Psoas muscle (tissue), 8 donors: Measurements from ENCODE around the gene RPL35A. TPM values are rescaled to one million over a fixed set of nuclear protein-coding genes. Genes with fewer than 3 reads are reported as not detected.
"Not testable (repeated sequence)": the region's sequence is repeated elsewhere in the genome, so short reads cannot be mapped to it uniquely, and the experiment has no call there.

ENCODE experiments used
- ATAC-seq, 4 donors: fragments of 200-7000 bp; cut with Tn5 transposase; one replicate each; pipeline ENCODE4 v1.9.1; 2020; ENCODE audit warnings: moderate library complexity in 3 of 4, mild to moderate bottlenecking in 2 of 4
- DNase-seq, 2 donors: peaks; one replicate each; pipeline ENCODE4 v3.0.0-alpha.2; 2020
- H3K27ac ChIP-seq: fragments of 200-600 bp; one replicate; pipeline ENCODE4 v1.8.0; 2022
- H3K27me3 ChIP-seq, 3 donors: fragments of 200-600 bp in 1 of 3; one replicate each; pipeline versions ENCODE4 v1.6.1 to v1.8.0; 2013 to 2022; ENCODE audit warnings: low read length in 2 of 3, mild to moderate bottlenecking in 2 of 3, moderate library complexity in 1 of 3; ENCODE audit not compliant: insufficient read depth in 3 of 3
- H3K36me3 ChIP-seq, 2 donors: fragments of 200-600 bp in 1 of 2; one replicate each; pipeline versions ENCODE4 v1.6.1 to v1.8.0; 2013 to 2022; ENCODE audit warnings: low read depth in 1 of 2, mild to moderate bottlenecking in 1 of 2, moderate library complexity in 1 of 2; ENCODE audit not compliant: insufficient read depth in 1 of 2
- H3K4me1 ChIP-seq: fragments of 200-600 bp; one replicate; pipeline ENCODE4 v1.8.0; 2022
- H3K4me3 ChIP-seq: fragments of 200-600 bp; one replicate; pipeline ENCODE4 v1.8.0; 2022; ENCODE audit warnings: mild to moderate bottlenecking
- H3K9me3 ChIP-seq: fragments of 200-600 bp; one replicate; pipeline ENCODE4 v1.8.0; 2022
- WGBS, 3 donors: extraction: QIAGEN DNeasy Blood & Tissue Kit; methylation state at CpG; one replicate each; pipeline versions ENCODE4 v1.1.6 to v1.1.7; 2013; 5-methylcytosine and 5-hydroxymethylcytosine counted together
- intact Hi-C, 2 donors: fragments of 100-400 bp; cut with DNase I; formaldehyde crosslinking; loops; one replicate each; pipeline versions ENCODE4 v1.11.0 to v1.14.2; 2022
- polyA plus RNA-seq, 3 donors: library from polyadenylated mRNA; stranded (reverse); fragments of 200-250 nt; gene quantifications; one replicate each; pipeline ENCODE4 v1.2.3, GENCODE V29; 2013
- total RNA-seq, 4 donors: library from RNA; stranded (reverse); fragmentation: NEBNext Ultra II Directional in 2 of 4; extraction: Animal tissue kit (Norgen Biotek cat#: 25700) in 2 of 4; gene quantifications; one replicate each; pipeline versions ENCODE4 v1.2.1 to v1.2.4, GENCODE V29; 2021 to 2023
- TF ChIP-seq, protein P1 (sequence below): fragments of 200-600 bp; IDR thresholded peaks from one replicate; pipeline ENCODE4 v1.8.0; 2022; ENCODE audit warnings: antibody characterized with exemption
- donor health status: healthy with polysubstance abuse.
- donor health status: DM: no; HTN: no; CAD: no; lungs with moderate emphysema.
- donor health status: Bipolar disorder and iron deficiency.
- donor health status: healthy.
- donor health status: DM: yes; HTN: yes; CAD: no.
- donor health status: DM: no; HTN: no; CAD: no.
- donor health status: DM: no; HTN: no; CAD: no.
- donor health status: DM: yes; HTN: yes; CAD: no.

RPL35A gene
- total and polyA plus RNA-seq, 7 donors: 467 to 1,294 (median 703) TPM

DNA sequence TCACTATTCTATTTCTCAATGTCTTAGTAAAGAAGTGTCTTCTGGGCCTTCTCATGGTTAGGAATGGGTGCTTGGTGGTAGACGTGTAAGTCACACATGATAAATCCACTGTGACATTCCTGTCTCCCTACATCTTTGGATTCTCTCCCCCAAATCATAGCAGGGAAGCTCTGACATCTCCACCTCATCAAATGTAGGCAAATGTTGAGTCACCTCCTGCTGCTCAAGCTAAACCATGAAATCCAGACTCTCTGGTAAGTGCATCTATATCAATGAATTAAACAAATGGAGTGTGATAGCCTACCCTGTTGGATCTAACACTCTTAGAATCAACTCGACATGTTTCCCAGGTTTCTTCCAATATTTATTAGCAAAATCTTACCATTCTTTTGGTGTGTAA lies 42.8 kb upstream of the RPL35A start:
- H3K4me1 ChIP-seq: no peaks in the 10 kb centered on the region
- no peaks in the 10 kb centered on the region for H3K36me3 ChIP-seq
- WGBS, 3 donors: 63 to 84% (median 71%) methylated on average over 2 of the region's 2 CpGs
- intact Hi-C loops: loop anchor here (2.0 to 5.0 kb wide), 2 partner anchors 35 to 42 kb away; no protein-coding TSS in a partner anchor
- no peak overlapping the region for H3K4me3 ChIP-seq
- no peak for ATAC-seq
- no peak overlapping the region for H3K27ac ChIP-seq
- TF ChIP-seq, protein P1, sequence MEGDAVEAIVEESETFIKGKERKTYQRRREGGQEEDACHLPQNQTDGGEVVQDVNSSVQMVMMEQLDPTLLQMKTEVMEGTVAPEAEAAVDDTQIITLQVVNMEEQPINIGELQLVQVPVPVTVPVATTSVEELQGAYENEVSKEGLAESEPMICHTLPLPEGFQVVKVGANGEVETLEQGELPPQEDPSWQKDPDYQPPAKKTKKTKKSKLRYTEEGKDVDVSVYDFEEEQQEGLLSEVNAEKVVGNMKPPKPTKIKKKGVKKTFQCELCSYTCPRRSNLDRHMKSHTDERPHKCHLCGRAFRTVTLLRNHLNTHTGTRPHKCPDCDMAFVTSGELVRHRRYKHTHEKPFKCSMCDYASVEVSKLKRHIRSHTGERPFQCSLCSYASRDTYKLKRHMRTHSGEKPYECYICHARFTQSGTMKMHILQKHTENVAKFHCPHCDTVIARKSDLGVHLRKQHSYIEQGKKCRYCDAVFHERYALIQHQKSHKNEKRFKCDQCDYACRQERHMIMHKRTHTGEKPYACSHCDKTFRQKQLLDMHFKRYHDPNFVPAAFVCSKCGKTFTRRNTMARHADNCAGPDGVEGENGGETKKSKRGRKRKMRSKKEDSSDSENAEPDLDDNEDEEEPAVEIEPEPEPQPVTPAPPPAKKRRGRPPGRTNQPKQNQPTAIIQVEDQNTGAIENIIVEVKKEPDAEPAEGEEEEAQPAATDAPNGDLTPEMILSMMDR: no peak
- no peaks in the 10 kb centered on the region for H3K27me3 ChIP-seq
- H3K9me3 ChIP-seq: peaks cover 4% of the 10 kb centered on the region
- DNase-seq: no peak

DNA sequence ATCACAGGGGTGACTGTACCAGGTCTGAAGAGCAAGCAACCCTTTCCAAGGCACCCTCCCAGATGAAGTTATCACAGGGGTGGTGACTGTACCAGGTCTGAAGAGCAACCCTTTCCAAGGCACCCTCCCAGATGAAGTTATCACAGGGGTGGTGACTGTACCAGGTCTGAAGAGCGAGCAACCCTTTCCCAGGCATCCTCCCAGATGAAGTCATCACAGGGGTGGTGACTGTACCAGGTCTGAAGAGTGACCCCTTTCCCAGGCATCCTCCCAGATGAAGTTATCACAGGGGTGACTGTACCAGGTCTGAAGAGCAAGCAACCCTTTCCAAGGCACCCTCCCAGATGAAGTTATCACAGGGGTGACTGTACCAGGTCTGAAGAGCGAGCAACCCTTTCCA lies 41.4 kb upstream of the RPL35A start:
- DNase-seq, H3K9me3 ChIP-seq, H3K27ac ChIP-seq, H3K27me3 ChIP-seq, H3K36me3 ChIP-seq, ATAC-seq, H3K4me3 ChIP-seq, H3K4me1 ChIP-seq: not testable (repeated sequence)
- WGBS, 3 donors: 91 to 96% (median 92%) methylated on average over 2 of the region's 2 CpGs
- intact Hi-C loops: loop anchor here in 1 of 2 donors (5.0 kb wide), 1 partner anchor 34 kb away; no protein-coding TSS in a partner anchor

DNA sequence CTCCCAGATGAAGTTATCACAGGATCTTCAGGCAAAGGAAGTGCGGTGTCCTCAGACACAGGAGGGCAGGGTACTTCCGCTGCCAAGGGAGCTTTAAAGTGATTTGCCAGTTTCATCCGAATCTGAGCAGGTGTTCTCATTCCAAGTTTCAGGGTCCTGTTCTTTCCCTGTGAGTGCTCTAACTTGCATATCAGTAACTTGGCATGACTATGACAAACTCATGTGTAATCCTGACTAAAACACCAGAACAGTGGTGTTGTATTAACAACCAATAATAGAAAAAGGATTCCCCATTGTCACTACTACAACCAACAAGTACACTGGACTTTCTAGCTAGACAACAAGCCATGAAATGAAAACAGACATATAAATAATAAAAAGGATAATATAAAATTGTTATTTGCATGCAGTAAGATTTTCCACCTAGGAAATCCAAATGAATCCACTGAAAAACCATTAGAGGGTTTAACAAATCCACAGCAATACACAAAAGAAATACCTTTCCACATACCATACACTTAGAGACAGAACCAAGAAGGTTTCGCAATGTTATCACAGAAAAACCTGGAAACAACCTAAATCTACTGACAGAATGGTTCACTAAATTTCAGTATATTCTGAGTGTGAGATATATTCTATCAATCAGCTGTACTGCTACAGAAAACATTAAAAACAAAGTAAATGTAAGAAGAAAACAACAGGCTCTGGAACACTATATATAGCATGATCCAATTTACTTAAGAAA lies 40.9 kb upstream of the RPL35A start:
- H3K27me3 ChIP-seq: no peaks in the 10 kb centered on the region
- no peaks in the 10 kb centered on the region for H3K36me3 ChIP-seq
- H3K4me3 ChIP-seq: no peak overlapping the region
- H3K4me1 ChIP-seq: no peaks in the 10 kb centered on the region
- intact Hi-C loops: loop anchor here in 1 of 2 donors (5.0 kb wide), 1 partner anchor 33 kb away; no protein-coding TSS in a partner anchor
- TF ChIP-seq, protein P1: no peak
- DNase-seq: peak in 1 of 2 donors; percentile 33
- WGBS, 3 donors: 71 to 85% (median 82%) methylated on average over 4 of the region's 4 CpGs
- ATAC-seq: no peak
- H3K9me3 ChIP-seq: no peaks in the 10 kb centered on the region
- no peak overlapping the region for H3K27ac ChIP-seq

DNA sequence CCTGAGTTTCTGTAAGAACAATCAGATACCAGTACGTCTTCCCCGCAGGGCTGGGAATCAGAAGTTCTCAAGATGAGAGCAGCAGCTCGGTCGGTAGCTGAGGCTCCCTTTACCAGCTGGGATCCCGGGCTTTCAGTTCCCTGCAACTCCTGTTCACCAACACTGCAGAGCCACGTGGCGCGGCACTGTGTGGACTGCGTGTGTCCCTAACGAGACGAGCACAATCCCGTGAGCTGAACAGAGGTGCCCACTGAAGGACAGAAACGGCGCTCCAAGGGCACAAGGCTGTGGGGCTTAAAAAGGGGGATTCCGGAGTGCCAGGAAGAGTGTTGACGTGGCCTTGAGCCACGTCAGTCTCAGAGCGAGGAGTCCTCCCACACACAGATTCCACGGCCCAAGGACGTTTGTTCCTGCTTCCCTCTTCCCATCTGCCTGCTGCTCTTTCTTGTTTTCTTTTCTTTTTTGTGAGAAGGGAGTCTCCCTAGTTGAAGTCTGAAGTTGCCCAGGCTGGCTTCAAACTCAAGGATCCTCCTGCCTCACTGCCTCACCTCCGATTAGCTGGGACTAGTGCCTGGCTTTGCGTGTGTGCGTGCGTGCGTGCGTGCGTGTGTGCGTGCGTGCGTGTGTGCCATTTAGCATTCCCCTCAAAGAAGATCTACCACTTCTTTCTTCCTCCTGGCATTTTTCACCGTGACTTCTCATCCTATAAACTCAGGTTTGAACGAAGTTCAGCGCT lies 37.1 kb upstream of the RPL35A start:
- Histone ChIP-seq H3K4me3 (no peak overlapping the region), H3K9me3 (no peaks in the 10 kb centered on the region), H3K27me3 (no peaks in the 10 kb centered on the region), H3K36me3 (no peaks in the 10 kb centered on the region), H3K4me1 (no peaks in the 10 kb centered on the region), H3K27ac (no peak overlapping the region)
- TF ChIP-seq, protein P1: no peak
- no peak for ATAC-seq
- intact Hi-C loops: no loop called here
- peak in 1 of 2 donors; percentile 16 for DNase-seq
- 90 to 91% (median 90%) methylated on average over 33 of the region's 33 CpGs for WGBS, 3 donors
